ENCODE data around the gene COL26A1. TPM values are rescaled to one million over a fixed set of nuclear protein-coding genes. Genes with fewer than 3 reads are reported as not detected.

COL26A1 gene
- polyA plus RNA-seq, 1 donor from 2014 or later = 36.6 TPM

- Histone ChIP-seq H3K4me3 (ENCODE audit: low read length) (no peak overlapping the region), H3K79me2 (replicated peaks; ENCODE audit: insufficient read depth, low read length) (no peaks in the 10 kb centered on the region), H3K9me2 (ENCODE audit: insufficient read depth, low read length) (no peaks in the 10 kb centered on the region), H3K36me3 (ENCODE audit: insufficient read depth, low read length) (no peaks in the 10 kb centered on the region), H4K20me1 (ENCODE audit: insufficient read depth) (no peaks in the 10 kb centered on the region), H3K9me3 (ENCODE audit: low read length) (no peaks in the 10 kb centered on the region), H3K9ac (ENCODE audit: low read length) (no peak overlapping the region), H3K4me2 (ENCODE audit: low read length) (no peak overlapping the region), H3F3A (ENCODE audit: insufficient read depth, low read length, poor library complexity, severe bottlenecking) (no peaks in the 10 kb centered on the region), H3K27me3 (ENCODE audit: insufficient read depth, low read depth, low read length) (no peaks in the 10 kb centered on the region), H3K27ac (ENCODE audit: low read length) (no peak overlapping the region), H2AFZ (ENCODE audit: low read depth, low read length) (no peak overlapping the region)
- TF ChIP-seq RAD21 (conservative IDR thresholded peaks at IDR 0.05) = no peak
- TF ChIP-seq TAF1 (IDR thresholded peaks at IDR 0.05; ENCODE audit: low read depth) = no peak
- TF ChIP-seq EZH2 (IDR thresholded peaks at IDR 0.05; ENCODE audit: borderline replicate concordance, insufficient read depth, low read length, poor library complexity, severe bottlenecking) = no peak
- TF ChIP-seq SMC3 (conservative IDR thresholded peaks at IDR 0.05; ENCODE audit: poor library complexity) = no peak
- TF ChIP-seq REST (IDR thresholded peaks at IDR 0.05; ENCODE audit: borderline replicate concordance) = no peak
- no peak for TF ChIP-seq EP300 (conservative IDR thresholded peaks at IDR 0.05; ENCODE audit: poor library complexity, severe bottlenecking)
- no peak for TF ChIP-seq POLR2AphosphoS5 (IDR thresholded peaks at IDR 0.05)
- no peak for TF ChIP-seq CTCF (IDR thresholded peaks at IDR 0.05; ENCODE audit: poor library complexity, severe bottlenecking)
- TF ChIP-seq MXI1 (conservative IDR thresholded peaks at IDR 0.05; ENCODE audit: poor library complexity, severe bottlenecking) = no peak
These were observed 106.0 kb downstream of the COL26A1 start for GRCh38 chr7:101468546-101469275.

- no peaks in the 10 kb centered on the region for H3K9me2 ChIP-seq (ENCODE audit: insufficient read depth, low read length)
- no peaks in the 10 kb centered on the region for H3K79me2 ChIP-seq (replicated peaks; ENCODE audit: insufficient read depth, low read length)
- no peaks in the 10 kb centered on the region for H3K27me3 ChIP-seq (ENCODE audit: insufficient read depth, low read depth, low read length)
- H3K4me2 ChIP-seq (ENCODE audit: low read length) = no peak overlapping the region
- no peak overlapping the region for H3K9ac ChIP-seq (ENCODE audit: low read length)
- TF ChIP-seq CTCF (IDR thresholded peaks at IDR 0.05; ENCODE audit: poor library complexity, severe bottlenecking) (no peak), EP300 (conservative IDR thresholded peaks at IDR 0.05; ENCODE audit: poor library complexity, severe bottlenecking) (no peak), EZH2 (IDR thresholded peaks at IDR 0.05; ENCODE audit: borderline replicate concordance, insufficient read depth, low read length, poor library complexity, severe bottlenecking) (no peak), MXI1 (conservative IDR thresholded peaks at IDR 0.05; ENCODE audit: poor library complexity, severe bottlenecking) (no peak), REST (IDR thresholded peaks at IDR 0.05; ENCODE audit: borderline replicate concordance) (no peak), POLR2AphosphoS5 (IDR thresholded peaks at IDR 0.05) (no peak), SMC3 (conservative IDR thresholded peaks at IDR 0.05; ENCODE audit: poor library complexity) (no peak), RAD21 (conservative IDR thresholded peaks at IDR 0.05) (no peak), TAF1 (IDR thresholded peaks at IDR 0.05; ENCODE audit: low read depth) (no peak)
- H3K36me3 ChIP-seq (ENCODE audit: insufficient read depth, low read length) = no peaks in the 10 kb centered on the region
- no peaks in the 10 kb centered on the region for H3K9me3 ChIP-seq (ENCODE audit: low read length)
- H3K27ac ChIP-seq (ENCODE audit: low read length) = no peak overlapping the region
- H3F3A ChIP-seq (ENCODE audit: insufficient read depth, low read length, poor library complexity, severe bottlenecking) = no peaks in the 10 kb centered on the region
- no peak overlapping the region for H2AFZ ChIP-seq (ENCODE audit: low read depth, low read length)
- no peak overlapping the region for H3K4me3 ChIP-seq (ENCODE audit: low read length)
- H4K20me1 ChIP-seq (ENCODE audit: insufficient read depth) = no peaks in the 10 kb centered on the region
These were observed 108.2 kb downstream of the COL26A1 start for GRCh38 chr7:101470668-101471487.

Data from neural cell (in vitro differentiated cells).